Measurements from ENCODE around the gene CD3G.
"Not testable (repeated sequence)": the region's sequence is repeated elsewhere in the genome, so short reads cannot be mapped to it uniquely, and the experiment has no call there.

The CD3G gene

GRCh38 chr11:118343981-118344515 lies at the start of gene CD3G:
Gene CD3G, plus strand, starts transcription at chr11:118344344. Its CDS starts 80 bp downstream, at chr11:118344424.
- no peak for DNase-seq (ENCODE audit: low spot score)

- no peak for DNase-seq (ENCODE audit: low spot score)
Observed at GRCh38 chr11:118295199-118295598, 48.9 kb upstream of the CD3G start.

GRCh38 chr11:118295815-118296454 lies 48.2 kb upstream of the CD3G start:
- peak; percentile 47 for DNase-seq (ENCODE audit: low spot score)

- DNase-seq (ENCODE audit: low spot score) = no peak
Observed at GRCh38 chr11:118301600-118302195, 42.4 kb upstream of the CD3G start.

- DNase-seq (ENCODE audit: low spot score) = no peak
Observed at GRCh38 chr11:118304227-118304567, 39.9 kb upstream of the CD3G start.

- no peak for DNase-seq (ENCODE audit: low spot score)
Observed at GRCh38 chr11:118304568-118305248, 39.4 kb upstream of the CD3G start, which contains the start of gene CD3E. Gene CD3E, plus strand, starts transcription at chr11:118304730. Its CDS starts 223 bp downstream, at chr11:118304953.

DNA sequence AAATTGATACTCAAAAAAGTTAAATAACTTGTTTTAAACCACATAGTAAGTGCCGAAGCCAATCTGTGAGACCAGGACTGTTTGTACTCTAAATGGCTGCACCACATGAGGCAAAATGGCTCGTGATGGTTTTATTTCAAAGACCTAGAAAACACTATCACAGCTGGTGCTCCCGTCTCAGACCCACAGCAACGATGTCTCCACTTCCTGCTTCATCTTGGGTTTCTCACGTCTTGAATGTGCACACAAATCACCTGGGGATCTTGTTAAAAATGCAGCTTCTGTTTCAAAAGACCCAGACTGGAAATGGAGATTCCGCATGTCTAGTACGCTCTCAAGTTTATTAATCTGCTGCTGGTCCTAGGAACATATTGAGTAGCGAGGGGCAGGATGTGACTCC lies 38.4 kb upstream of the CD3G start:
- DNase-seq (ENCODE audit: low spot score) = no peak

DNA sequence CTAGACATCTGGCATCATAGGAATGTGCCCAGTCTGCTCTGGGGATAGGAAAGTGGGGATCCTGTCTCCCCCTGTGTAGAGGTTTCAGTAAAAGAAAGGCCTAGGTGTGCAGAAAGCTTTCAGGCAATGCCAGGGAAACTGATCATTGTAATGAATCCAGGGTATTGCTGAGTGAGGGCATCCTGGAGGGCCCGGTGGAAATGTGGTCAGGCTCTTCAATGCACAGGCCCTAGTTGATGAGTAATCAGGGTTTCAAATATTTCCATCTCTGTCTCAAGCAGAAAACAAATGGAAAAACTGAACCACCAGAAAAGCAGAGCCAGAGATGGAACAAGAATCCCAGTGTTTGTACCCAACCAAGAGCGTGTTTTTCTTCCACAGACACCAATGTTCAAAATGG lies 37.6 kb upstream of the CD3G start:
- no peak for DNase-seq (ENCODE audit: low spot score)

DNA sequence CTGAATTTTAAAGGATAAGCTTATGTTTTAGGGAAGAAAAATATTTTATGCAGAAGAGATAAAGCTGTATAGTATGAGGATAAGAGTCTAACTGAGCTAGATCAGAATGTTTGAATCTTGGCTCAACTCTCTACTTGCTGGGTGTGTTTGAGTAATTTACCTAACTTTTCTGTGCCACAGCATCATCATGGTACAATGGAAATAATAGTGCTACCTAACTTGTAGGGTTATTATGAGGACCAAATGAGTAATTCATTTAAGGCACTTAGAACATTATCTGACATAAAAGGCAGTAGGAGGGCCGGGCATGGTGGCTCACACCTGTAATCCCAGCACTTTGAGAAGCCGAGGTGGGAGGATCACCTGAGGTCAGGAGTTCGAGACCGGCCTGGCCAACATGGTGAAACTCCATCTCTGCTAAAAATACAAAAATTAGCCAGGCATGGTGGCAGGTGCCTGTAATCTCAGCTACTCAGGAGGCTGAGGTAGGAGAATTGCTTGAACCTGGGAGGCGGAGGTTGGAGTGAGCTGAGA lies 35.1 kb upstream of the CD3G start:
- DNase-seq (ENCODE audit: low spot score) = not testable (repeated sequence)

DNA sequence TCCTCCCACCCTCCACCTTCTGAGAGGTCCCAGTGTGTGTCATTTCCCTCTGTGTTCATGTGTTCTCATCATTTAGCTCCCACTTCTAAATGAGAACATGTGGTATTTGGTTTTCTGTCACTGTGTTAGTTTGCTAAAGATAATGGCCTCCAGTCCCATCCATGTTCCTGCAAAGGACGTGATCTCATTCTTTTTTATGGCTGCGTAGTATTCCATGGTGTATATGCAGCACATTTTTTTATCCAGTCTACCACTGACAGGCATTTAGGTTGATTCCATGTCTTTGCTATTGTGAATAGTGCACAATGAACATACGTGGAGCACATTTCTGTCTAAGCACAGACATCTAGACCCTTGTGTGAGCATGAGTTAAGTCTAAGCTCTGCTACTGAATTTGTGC lies 33.9 kb upstream of the CD3G start:
- no peak for DNase-seq (ENCODE audit: low spot score)

- no peak for DNase-seq (ENCODE audit: low spot score)
Observed at GRCh38 chr11:118310781-118311485, 33.2 kb upstream of the CD3G start.

GRCh38 chr11:118311518-118311917 lies 32.6 kb upstream of the CD3G start:
- no peak for DNase-seq (ENCODE audit: low spot score)

DNA sequence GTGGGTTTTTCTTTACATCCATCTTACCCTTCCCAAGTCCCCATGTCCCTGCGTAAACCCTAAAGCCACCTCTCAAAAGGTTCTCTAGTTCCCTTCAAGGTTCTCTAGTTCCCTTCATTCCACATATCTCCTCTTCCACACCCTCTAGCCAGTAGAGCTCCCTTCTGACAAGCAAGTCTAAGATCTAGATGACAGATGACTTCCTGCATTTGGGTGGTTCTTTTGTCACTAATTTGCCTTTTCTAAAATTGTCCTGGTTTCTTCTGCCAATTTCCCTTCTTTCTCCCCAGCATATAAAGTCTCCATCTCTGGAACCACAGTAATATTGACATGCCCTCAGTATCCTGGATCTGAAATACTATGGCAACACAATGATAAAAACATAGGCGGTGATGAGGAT lies 31.8 kb upstream of the CD3G start:
- no peak for DNase-seq (ENCODE audit: low spot score)

GRCh38 chr11:118313242-118313641 lies 30.9 kb upstream of the CD3G start:
- DNase-seq (ENCODE audit: low spot score) = no peak

- no peak for DNase-seq (ENCODE audit: low spot score)
Observed at GRCh38 chr11:118314988-118315411, 29.1 kb upstream of the CD3G start.

DNA sequence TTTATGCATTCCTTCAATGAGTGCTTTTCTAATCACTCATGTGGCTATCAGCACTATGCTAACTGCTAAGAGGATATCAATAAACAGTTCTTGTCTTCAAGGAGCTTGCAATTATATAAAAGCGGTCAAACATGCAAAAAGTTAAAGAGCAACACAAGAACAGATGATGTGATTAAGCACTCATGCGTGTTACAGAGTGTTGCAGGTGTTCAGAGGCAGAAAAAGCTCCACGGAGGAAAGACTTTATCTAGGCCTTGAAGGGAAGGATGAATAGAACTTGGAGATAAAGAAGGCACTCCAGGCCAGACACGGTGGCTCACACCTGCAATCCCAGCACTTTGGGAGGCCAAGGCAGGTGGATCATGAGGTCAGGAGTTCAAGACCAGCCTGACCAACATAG lies 26.0 kb upstream of the CD3G start:
- no peak for DNase-seq (ENCODE audit: low spot score)

DNA sequence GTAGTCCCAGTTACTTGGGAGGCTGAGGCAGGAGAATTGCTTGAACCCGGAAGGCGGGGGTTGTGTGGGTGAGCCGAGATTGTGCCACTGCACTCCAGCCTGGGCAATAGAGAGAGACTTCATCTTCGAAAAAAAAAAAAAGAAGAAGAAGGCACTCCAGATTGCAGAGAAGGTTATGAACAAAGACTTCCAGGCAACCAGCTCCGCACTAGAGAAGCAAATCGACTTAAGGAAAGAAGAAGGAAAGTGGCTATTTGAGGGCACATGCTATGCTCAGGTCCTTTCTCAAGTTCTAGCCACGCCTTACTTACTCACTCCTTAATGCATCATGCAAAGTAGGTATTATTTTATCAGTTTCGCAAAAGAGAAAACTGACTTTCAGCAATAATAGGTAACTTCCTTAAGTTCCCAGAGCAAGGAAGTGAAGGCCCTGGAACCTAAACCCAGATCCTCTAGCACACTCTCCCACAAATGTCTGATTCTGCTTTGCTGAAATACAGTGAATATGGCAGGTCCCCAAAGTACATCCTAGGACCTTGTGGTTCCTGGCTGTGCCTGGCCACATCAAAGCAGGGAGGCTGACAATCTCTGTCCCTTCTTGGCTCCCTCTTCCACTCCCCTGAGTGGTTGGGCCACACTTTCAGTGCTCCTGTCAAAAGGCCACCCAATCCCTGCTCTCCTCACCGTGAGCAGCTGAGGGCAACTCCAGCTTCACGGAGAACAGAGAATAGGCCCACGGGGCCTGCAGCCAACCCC lies 25.4 kb upstream of the CD3G start:
- DNase-seq (ENCODE audit: low spot score) = no peak

DNA sequence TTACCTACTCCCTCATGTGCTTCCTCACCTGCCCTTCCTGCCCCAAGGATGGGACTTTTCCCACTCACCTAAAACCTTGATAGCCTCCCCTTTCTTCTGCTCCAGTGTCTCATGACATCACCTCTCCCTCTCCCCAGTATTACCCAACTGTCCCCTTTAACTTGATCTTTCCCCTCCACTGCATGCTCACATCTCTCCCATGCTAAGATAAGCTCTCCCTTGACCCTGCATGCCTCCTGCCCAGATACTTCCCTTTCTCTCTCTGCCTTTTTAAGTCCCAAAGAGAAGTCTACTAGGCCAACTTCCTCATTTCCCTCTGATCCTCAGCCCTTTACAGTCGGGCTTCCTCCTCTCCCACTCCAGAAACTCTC lies 24.8 kb upstream of the CD3G start:
- DNase-seq (ENCODE audit: low spot score) = no peak

DNA sequence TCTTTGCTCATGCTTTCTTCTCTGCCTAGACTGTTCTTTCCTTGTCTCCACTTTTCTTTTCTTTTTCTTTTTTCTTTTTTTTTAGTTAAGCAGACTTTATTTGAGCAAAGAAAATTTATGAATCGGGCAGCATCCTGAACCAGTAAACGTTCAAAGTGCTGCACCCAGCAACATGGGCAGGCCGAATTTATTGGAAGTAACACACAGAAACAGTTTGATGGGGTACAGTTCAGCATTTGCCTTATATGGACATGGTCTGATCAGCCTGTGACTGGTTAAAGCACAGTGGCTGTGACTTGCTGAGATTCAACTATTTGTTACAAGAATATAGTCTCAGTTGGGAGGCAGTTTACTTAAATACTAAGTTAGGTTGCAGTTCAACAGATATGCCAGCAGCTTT lies 23.6 kb upstream of the CD3G start:
- DNase-seq (ENCODE audit: low spot score) = no peak

DNA sequence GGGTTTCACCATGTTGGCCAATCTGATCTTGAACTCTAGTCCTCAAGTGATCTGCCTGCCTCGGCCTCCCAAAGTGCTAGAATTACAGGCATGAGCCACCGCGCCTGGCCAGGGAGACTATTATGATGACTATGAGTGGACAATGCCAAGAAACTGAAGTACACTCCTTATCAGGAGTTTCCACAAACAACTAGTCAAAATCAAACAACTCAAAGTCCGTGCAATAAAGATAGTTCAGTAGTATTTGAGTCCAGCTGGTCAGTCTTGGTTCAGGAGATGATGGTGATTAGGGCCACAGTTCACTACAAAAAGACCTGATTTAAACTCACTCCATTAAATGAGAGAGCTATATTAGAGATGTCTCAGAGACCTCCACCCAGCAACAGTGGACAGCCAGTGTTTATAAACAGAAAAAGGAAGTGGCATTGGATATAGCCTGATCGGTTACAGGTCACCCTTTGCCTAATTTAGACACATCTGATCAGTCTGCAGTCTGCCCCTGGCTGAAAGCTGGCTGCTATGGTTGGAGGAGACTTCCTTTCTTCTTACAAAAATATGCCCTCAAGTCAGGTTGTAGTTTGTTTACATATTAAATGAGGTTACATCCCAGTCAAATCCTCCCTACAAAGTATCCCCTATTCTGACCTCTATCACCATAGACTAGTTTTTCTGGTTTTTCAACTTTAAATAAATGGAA lies 22.6 kb upstream of the CD3G start:
- no peak for DNase-seq (ENCODE audit: low spot score)

GRCh38 chr11:118322721-118323120 lies 21.4 kb upstream of the CD3G start:
- no peak for DNase-seq (ENCODE audit: low spot score)

Measured in cerebellar cortex (tissue), 1 donor.